K562 (cell line): ENCODE data around the gene ZNF718. TPM values are rescaled to one million over a fixed set of nuclear protein-coding genes. Genes with fewer than 3 reads are reported as not detected.

Experiments used
- ATAC-seq: fragments of 200-7000 bp; cut with Tn5 transposase; 3 replicates; pipeline ENCODE4 v1.9.1; 2020; ENCODE audit warnings: moderate library complexity
- BruUV-seq: library from RNA; stranded (reverse); fragments of 400-500 nt; replicated peaks from 2 replicates; lab custom pipeline; 2021; lab: Mats Ljungman, UMichigan
- CTCF ChIA-PET: fragments of 300-600 bp; formaldehyde crosslinking; extraction: SDS; loops from one replicate; lab custom pipeline; 2021; ENCODE audit warnings: low intra/inter-chr PET ratio; lab: Yijun Ruan, JAX
- POLR2A ChIA-PET: fragments of 300-600, 350-650 bp; sonication (Branson Sonifier 250); formaldehyde crosslinking; extraction: SDS; loops from one replicate; lab custom pipeline; 2021; ENCODE audit warnings: antibody characterized with exemption, inconsistent platforms; lab: Yijun Ruan, JAX
- DNase-seq, 4 experiments: peaks; one replicate each; pipeline versions ENCODE4 v3.0.0 to v3.0.0-alpha.2; 2011 to 2018; ENCODE audit warnings: low spot score in 3 of 4, mixed read lengths in 3 of 4; ENCODE audit errors: extremely low read depth in 1 of 4
- FAIRE-seq: peaks from 2 replicates; lab custom pipeline; 2011; peaks lifted over from hg19 to GRCh38; lab: Jason Lieb, UNC
- H2AFZ ChIP-seq: 2 replicates; pipeline ENCODE4 v1.6.0; 2011; ENCODE audit warnings: low read depth, low read length, control low read depth, inconsistent platforms
- H3K27ac ChIP-seq: fragments of 200-600 bp; 3 replicates; pipeline ENCODE4 v1.8.0; 2011; ENCODE audit warnings: low read depth, mild to moderate bottlenecking, control low read depth, inconsistent platforms, low read length, moderate library complexity, mixed read lengths; ENCODE audit errors: extremely low read depth
- H3K27me3 ChIP-seq, 2 experiments: fragments of 300-600 bp in 1 of 2; 2 replicates in 1 of 2; 3 replicates in 1 of 2; pipeline versions ENCODE4 v1.6.0 to v1.8.0; 2011; ENCODE audit warnings: inconsistent platforms in 2 of 2, low read length in 2 of 2, mild to moderate bottlenecking in 1 of 2, mixed read lengths in 1 of 2, moderate library complexity in 1 of 2; ENCODE audit not compliant: control insufficient read depth in 2 of 2, insufficient read depth in 2 of 2
- H3K36me3 ChIP-seq: fragments of 300-600 bp; 3 replicates; pipeline ENCODE4 v1.8.0; 2011; ENCODE audit warnings: mild to moderate bottlenecking, low read length, inconsistent platforms; ENCODE audit not compliant: control insufficient read depth, insufficient read depth
- H3K4me1 ChIP-seq, 2 experiments: fragments of 200-600 bp in 1 of 2; replicated peaks in 1 of 2; 2 replicates in 1 of 2; 3 replicates in 1 of 2; pipeline versions ENCODE4 v1.5.1 to v1.8.0; 2011; ENCODE audit warnings: inconsistent platforms in 2 of 2, low read length in 2 of 2, mild to moderate bottlenecking in 1 of 2, mixed read lengths in 1 of 2, moderate library complexity in 1 of 2; ENCODE audit not compliant: control insufficient read depth in 2 of 2, insufficient read depth in 2 of 2
- H3K4me2 ChIP-seq: 2 replicates; pipeline ENCODE4 v1.6.1; 2011; ENCODE audit warnings: low read length, control low read depth, inconsistent platforms, mixed read lengths; ENCODE audit not compliant: insufficient read depth
- H3K4me3 ChIP-seq: fragments of 200-600 bp; sonication (generic), shearing (Covaris generic); 2 replicates; pipeline ENCODE4 v1.5.1; 2016; ENCODE audit warnings: control low read depth, inconsistent platforms
- H3K79me2 ChIP-seq: fragments of 200-600 bp; 3 replicates; pipeline ENCODE4 v1.8.0; 2011; ENCODE audit warnings: low read length, inconsistent platforms; ENCODE audit not compliant: control insufficient read depth, insufficient read depth
- H3K9ac ChIP-seq, 2 experiments: 2 replicates each; pipeline versions ENCODE4 v1.6.0 to v1.6.1; 2011; ENCODE audit warnings: low read depth in 2 of 2, low read length in 2 of 2, control low read depth in 1 of 2, inconsistent platforms in 1 of 2, mild to moderate bottlenecking in 1 of 2, mixed read lengths in 1 of 2; ENCODE audit not compliant: insufficient read depth in 1 of 2
- H3K9me1 ChIP-seq: one replicate; pipeline ENCODE4 v1.6.0; 2011; ENCODE audit warnings: inconsistent platforms, mild to moderate bottlenecking, low read length, moderate library complexity; ENCODE audit not compliant: control insufficient read depth, insufficient read depth
- H3K9me3 ChIP-seq: replicated peaks from 2 replicates; pipeline ENCODE4 v1.5.1; 2011; ENCODE audit warnings: low read depth, low read length, inconsistent platforms; ENCODE audit not compliant: control insufficient read depth, insufficient read depth
- H4K20me1 ChIP-seq: replicated peaks from 2 replicates; pipeline ENCODE4 v1.6.1; 2011; ENCODE audit warnings: low read length, inconsistent platforms, mixed read lengths; ENCODE audit not compliant: control insufficient read depth, insufficient read depth
- ATF3 ChIP-seq, 2 experiments: fragments of 450-650 bp in 1 of 2; sonication (generic) in 1 of 2; formaldehyde crosslinking in 1 of 2; IDR thresholded peaks in 1 of 2; conservative IDR thresholded peaks in 1 of 2; 2 replicates each; pipeline versions ENCODE4 v1.6.1 to v1.8.1; 2016 to 2023; ENCODE audit warnings: mild to moderate bottlenecking in 2 of 2, moderate library complexity in 2 of 2, inconsistent platforms in 1 of 2, missing genetic modification reagents in 1 of 2
- LARP7 ChIP-seq: fragments of 450-650 bp; IDR thresholded peaks from 2 replicates; pipeline ENCODE4 v1.6.1; 2016
- NRF1 ChIP-seq, 2 experiments: fragments of 450-650 bp; IDR thresholded peaks in 1 of 2; conservative IDR thresholded peaks in 1 of 2; 2 replicates each; pipeline ENCODE4 v1.6.1; 2014; ENCODE audit warnings: mild to moderate bottlenecking in 2 of 2
- SAFB ChIP-seq: fragments of 200-400 bp; formaldehyde crosslinking; IDR thresholded peaks from 2 replicates; pipeline ENCODE4 v1.6.1; 2017; ENCODE audit warnings: low read depth, low read length, borderline replicate concordance
- SAFB2 ChIP-seq: fragments of 200-400 bp; formaldehyde crosslinking; IDR thresholded peaks from 2 replicates; pipeline ENCODE4 v1.6.1; 2018; ENCODE audit warnings: borderline replicate concordance, low read length, low read depth, moderate library complexity; ENCODE audit not compliant: severe bottlenecking
- ZBTB43 ChIP-seq: sonication (generic); formaldehyde crosslinking; IDR thresholded peaks from 2 replicates; pipeline ENCODE4 v1.8.0; 2023; ENCODE audit warnings: mild to moderate bottlenecking, missing genetic modification reagents
- ZNF134 ChIP-seq: fragments of 250-450 bp; sonication (Bioruptor Pico); conservative IDR thresholded peaks from 2 replicates; pipeline ENCODE4 v1.4.0; 2020
- WGBS: fragments of 100-300 bp; shearing (Covaris generic); methylation state at CpG from one replicate; pipeline ENCODE4 v1.1.6; 2016; ENCODE audit warnings: low coverage, mixed read lengths; ENCODE audit not compliant: insufficient coverage; ENCODE audit errors: missing lambda C conversion rate; 5-methylcytosine and 5-hydroxymethylcytosine counted together
- in situ Hi-C: fragments of 300-500 bp; cut with MboI; formaldehyde crosslinking; loops from 4 replicates; pipeline ENCODE4 v1.15.0; 2018; ENCODE audit warnings: inconsistent platforms, mixed read lengths
- intact Hi-C: fragments of 100-400 bp; cut with micrococcal nuclease; formaldehyde crosslinking; loops from 2 replicates; pipeline ENCODE4 v1.14.2; 2022
- polyA plus RNA-seq, 8 experiments: library from polyadenylated mRNA; depleted of rRNA in 4 of 8; stranded (reverse) in 5 of 8; unstranded in 3 of 8; fragments of >200 nt; fragmentation: Nextera tagmentation in 2 of 8; fragmentation: Illumina TruSeq in 1 of 8; extraction: Ambion mirVana in 2 of 8; extraction: Trizol in 1 of 8; gene quantifications; 2 replicates each; pipeline versions ENCODE4 v1.2.1 to v1.2.3, GENCODE V29; 2011 to 2014; ENCODE audit warnings: inconsistent platforms in 1 of 8, missing spikeins in 1 of 8
- total RNA-seq, 7 experiments: library from RNA; depleted of rRNA in 6 of 7; stranded (reverse); fragments of >200 nt in 6 of 7; fragmentation: Illumina TruSeq in 2 of 7; extraction: Trizol in 2 of 7; gene quantifications; 2 replicates each; pipeline versions ENCODE4 v1.2.1 to v1.2.3, GENCODE V29; 2011 to 2021; ENCODE audit warnings: low replicate concordance in 1 of 7

ZNF718 gene
- total and polyA plus RNA-seq, 9 of the 15 experiments (the other 6 are each of a cell fraction or from before 2014, with no cell fraction given), result 1.00 to 5.3 (median 2.7) TPM

- no TSS peak for BruUV-seq
- DNase-seq, result no peak
- Histone ChIP-seq H3K4me3 (no peak overlapping the region), H3K9me1 (no peaks in the 10 kb centered on the region), H4K20me1 (no peaks in the 10 kb centered on the region), H3K9ac (no peak overlapping the region), H3K36me3 (no peaks in the 10 kb centered on the region)
- 0% methylated on average over 1 of the region's 1 CpG for WGBS
- in situ Hi-C loops, result no loop called here
- TF ChIP-seq ZBTB43 (no peak), ZNF134 (CRISPR knock-in tag) (no peak), SAFB2 (no peak), ATF3 (IDR thresholded peaks at IDR 0.05) (no peak), ATF3 (CRISPR knock-in tag; conservative IDR thresholded peaks at IDR 0.05) (no peak), SAFB (no peak), LARP7 (no peak), NRF1 (conservative IDR thresholded peaks at IDR 0.05 in 1 of 2, IDR thresholded peaks at IDR 0.05 in 1 of 2) (no peak)
- TF ChIP-seq, all 486 proteins: peak for 0
- intact Hi-C loops, result no loop called here
- Histone ChIP-seq H3K4me1 (no peaks in the 10 kb centered on the region), H3K9me3 (peaks cover 2% of the 10 kb centered on the region; the same call in 1 of the 2 replicates), H3K27me3 (no peaks in the 10 kb centered on the region), H3K79me2 (no peaks in the 10 kb centered on the region), H3K27ac (no peak overlapping the region), H2AFZ (no peak overlapping the region), H3K4me2 (no peak overlapping the region)
- no peak for ATAC-seq
- ChIA-PET POLR2A (no interaction called here), CTCF (no interaction called here)
- no peak for FAIRE-seq
These were observed 11.5 kb upstream of the ZNF718 start for GRCh38 chr4:112771-113170.
